ENCODE data around the gene FN3K.
"Not testable (repeated sequence)": the region's sequence is repeated elsewhere in the genome, so short reads cannot be mapped to it uniquely, and the experiment has no call there.

Gene FN3K

GRCh38 chr17:82765371-82765770, 30.0 kb downstream of the FN3K start:
- no peak for TF ChIP-seq CTCF (conservative IDR thresholded peaks at IDR 0.05; ENCODE audit: control insufficient read depth, insufficient read depth, low read depth, low read length)
- DNase-seq (ENCODE audit: low read depth): no peak
- no peak overlapping the region for H3K4me3 ChIP-seq (ENCODE audit: control insufficient read depth, low read depth, low read length)

- peak; percentile 64 for TF ChIP-seq CTCF (conservative IDR thresholded peaks at IDR 0.05; ENCODE audit: control insufficient read depth, insufficient read depth, low read depth, low read length)
- peak; percentile 55 for DNase-seq (ENCODE audit: low read depth)
- H3K4me3 ChIP-seq (ENCODE audit: control insufficient read depth, low read depth, low read length): no peak overlapping the region
Measured at GRCh38 chr17:82767041-82767754, 31.8 kb downstream of the FN3K start.

DNA sequence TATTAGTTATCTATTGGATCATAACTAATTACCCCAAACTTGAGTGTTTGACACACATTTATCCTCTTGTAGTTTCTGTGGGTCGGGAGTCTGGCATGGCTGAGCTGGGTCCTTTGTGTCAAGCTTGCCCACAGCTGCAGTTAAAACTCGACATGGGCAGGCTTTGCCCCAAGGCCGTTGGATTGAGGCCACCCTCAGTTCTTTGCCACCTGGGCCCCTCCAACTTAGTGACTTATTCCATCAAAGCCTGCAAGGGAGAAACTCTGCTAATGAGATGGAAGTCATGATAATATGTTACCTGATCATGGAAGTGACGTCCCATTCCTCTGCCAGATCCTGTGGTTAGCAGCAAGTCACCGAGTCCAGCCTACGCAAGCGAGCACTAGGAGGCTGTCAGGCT, 33.6 kb downstream of the FN3K start:
- DNase-seq (ENCODE audit: low read depth): no peak
- H3K4me3 ChIP-seq (ENCODE audit: control insufficient read depth, low read depth, low read length): no peak overlapping the region
- no peak for TF ChIP-seq CTCF (conservative IDR thresholded peaks at IDR 0.05; ENCODE audit: control insufficient read depth, insufficient read depth, low read depth, low read length)

GRCh38 chr17:82772026-82772425, 36.6 kb downstream of the FN3K start:
- TF ChIP-seq CTCF (conservative IDR thresholded peaks at IDR 0.05; ENCODE audit: control insufficient read depth, insufficient read depth, low read depth, low read length): no peak
- peak; percentile 76 for DNase-seq (ENCODE audit: low read depth)

GRCh38 chr17:82774456-82774855, 39.0 kb downstream of the FN3K start:
- not testable (repeated sequence) for H3K4me3 ChIP-seq (ENCODE audit: control insufficient read depth, low read depth, low read length); DNase-seq (ENCODE audit: low read depth)

More at GRCh38 chr17:82772026-82772425, 36.6 kb downstream of the FN3K start:
- no peak overlapping the region for H3K4me3 ChIP-seq (ENCODE audit: control insufficient read depth, low read depth, low read length)

GRCh38 chr17:82775001-82775823, 39.8 kb downstream of the FN3K start:
- DNase-seq (ENCODE audit: low read depth): peak; percentile 43
- TF ChIP-seq CTCF (conservative IDR thresholded peaks at IDR 0.05; ENCODE audit: control insufficient read depth, insufficient read depth, low read depth, low read length): peak; percentile 69
- H3K4me3 ChIP-seq (ENCODE audit: control insufficient read depth, low read depth, low read length): peak overlapping the region; percentile 27

DNA sequence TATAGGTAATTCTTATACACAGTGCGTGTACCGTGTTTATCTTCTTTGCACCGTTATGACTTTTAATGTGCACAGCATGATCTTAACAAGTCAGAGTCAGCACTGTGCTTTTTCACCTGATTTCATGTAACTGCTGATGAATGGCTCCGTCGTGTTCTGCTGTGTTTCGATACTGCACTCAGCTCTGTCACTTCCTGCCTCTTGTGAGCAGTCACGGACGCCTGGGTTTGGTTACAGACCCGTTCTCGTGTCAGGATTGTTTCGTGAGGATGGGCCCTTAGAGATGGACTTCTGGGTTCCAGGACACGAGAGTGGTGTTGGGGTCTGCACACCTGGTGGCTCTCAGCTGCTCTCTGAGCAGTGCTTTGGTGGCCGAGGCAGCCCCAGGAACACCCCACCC, 41.0 kb downstream of the FN3K start:
- no peak for TF ChIP-seq CTCF (conservative IDR thresholded peaks at IDR 0.05; ENCODE audit: control insufficient read depth, insufficient read depth, low read depth, low read length)
- H3K4me3 ChIP-seq (ENCODE audit: control insufficient read depth, low read depth, low read length): no peak overlapping the region
- DNase-seq (ENCODE audit: low read depth): no peak

GRCh38 chr17:82777778-82778375, 42.5 kb downstream of the FN3K start:
- not testable (repeated sequence) for DNase-seq (ENCODE audit: low read depth); H3K4me3 ChIP-seq (ENCODE audit: control insufficient read depth, low read depth, low read length)
